ENCODE data around the gene CRYBA4.

DNA sequence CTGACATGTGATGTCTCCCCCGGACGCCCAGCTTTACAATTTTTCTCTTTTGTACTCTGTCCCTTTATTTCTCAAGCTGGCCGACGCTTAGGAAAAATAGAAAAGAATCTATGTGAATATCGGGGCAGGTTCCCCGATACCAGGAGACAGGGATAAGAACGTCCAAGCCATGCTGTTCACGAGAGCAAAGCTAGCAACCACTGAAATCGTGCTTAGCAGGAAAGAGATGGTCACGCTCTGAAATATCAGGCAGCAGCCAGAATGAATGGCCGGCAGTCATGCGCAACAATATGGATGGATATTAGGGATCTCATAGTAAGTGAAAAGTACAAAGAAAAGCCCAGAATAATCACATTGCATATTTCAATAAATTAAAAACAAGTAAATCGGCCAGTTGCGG is 7.4 kb upstream of the CRYBA4 start:
- TF ChIP-seq CTCF (IDR thresholded peaks at IDR 0.05; ENCODE audit: low read depth, low read length): no peak
- no peak for TF ChIP-seq EZH2phosphoT487 (IDR thresholded peaks at IDR 0.05; ENCODE audit: low read depth)

Measured in OCI-LY3 (cell line).